Activated CD4-positive, alpha-beta T cell treated with anti-CD3 and anti-CD28 coated beads for 1 hour (primary cell): Measurements from ENCODE around the gene PPP1R18.
"Not testable (repeated sequence)": the region's sequence is repeated elsewhere in the genome, so short reads cannot be mapped to it uniquely, and the experiment has no call there.

ENCODE experiments used
- DNase-seq: peaks from one replicate; pipeline ENCODE4 v3.0.0-alpha.2; 2020

The PPP1R18 gene

DNA sequence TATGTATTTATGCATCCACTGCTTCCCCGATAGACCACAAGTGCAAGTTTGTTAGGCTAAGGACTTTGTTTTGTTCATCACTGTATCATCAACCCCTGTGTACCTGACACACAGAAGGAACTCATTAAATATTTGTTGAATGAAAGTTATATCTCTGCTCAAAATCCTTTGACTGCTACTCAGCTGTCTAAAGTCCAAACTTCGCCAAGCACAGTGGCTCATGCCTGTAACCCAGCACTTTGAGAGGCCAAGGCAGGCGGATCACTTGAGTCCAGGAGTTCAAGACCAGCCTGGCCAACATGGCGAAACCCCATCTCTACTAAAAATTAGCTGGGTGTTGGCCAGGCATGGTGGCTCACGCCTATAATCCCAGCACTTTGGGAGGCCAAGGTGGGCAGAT, 28.5 kb downstream of the PPP1R18 start:
- not testable (repeated sequence) for DNase-seq

- DNase-seq: no peak
Measured at GRCh38 chr6:30657454-30657853, 29.0 kb downstream of the PPP1R18 start.

GRCh38 chr6:30656513-30656912, 29.9 kb downstream of the PPP1R18 start:
- no peak for DNase-seq

GRCh38 chr6:30655743-30656094, 30.7 kb downstream of the PPP1R18 start:
- no peak for DNase-seq

DNA sequence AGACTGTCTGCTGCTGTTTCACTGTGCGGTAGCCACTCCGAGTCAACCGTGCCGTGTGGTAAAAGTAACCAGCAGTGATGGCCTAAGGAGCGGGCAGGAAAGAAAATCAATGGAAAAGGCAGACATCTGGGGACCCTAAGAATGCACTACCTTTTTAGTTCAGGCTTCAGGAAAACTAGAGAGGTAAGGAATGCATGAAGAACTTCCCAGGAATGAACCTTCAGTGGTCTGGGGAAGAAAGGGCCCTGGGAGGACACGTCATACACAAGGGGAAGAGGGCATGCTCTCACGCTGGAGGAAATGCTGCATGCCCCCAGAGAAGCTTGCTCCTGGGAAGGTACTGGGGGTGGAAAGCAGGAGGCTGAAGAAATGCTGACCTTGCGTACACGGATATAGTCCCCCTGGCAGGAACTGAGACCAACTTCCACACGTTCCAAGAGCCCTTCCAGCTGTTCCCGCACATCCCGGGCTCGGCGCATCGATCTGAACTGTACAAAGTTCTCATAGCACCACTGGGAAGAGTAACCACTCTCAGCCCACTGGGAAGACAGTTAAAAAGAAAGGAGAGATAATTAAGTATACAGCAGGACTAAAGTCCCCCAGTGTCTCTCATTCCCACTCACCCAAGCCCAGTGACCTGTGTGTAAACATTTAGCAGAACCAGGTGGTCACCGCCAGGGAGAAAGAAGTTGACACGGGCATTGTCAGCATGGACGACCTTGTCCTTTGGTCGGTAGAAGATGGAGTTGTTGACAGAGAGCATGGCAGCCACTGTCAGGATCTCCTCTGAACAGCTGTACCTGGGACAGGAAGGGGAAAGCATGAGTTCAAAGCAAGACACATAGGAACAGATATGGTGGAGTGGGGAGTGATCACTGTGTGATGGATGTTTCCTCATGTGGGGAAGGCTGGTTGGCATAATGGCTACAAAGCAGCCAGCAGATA, 31.4 kb downstream of the PPP1R18 start:
- no peak for DNase-seq

DNA sequence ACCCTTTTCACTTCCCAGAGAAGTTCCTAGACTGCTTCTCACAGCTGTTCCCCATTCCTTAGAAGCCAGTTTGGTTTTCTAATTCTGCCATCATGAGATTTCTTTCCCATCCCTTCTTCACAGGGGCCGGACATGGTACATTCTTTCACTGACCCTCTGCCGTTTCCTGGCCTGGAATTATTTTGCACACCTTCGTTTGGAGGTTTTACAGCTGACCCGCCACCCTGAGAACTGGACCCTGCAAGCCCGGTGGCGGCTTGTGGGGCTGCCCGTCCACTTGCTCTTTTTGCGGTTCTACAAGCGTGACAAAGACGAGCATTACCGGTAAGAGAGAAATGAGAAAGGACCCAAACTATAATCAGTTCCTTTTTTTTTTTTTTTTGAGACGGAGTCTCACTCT, 35.3 kb downstream of the PPP1R18 start:
- no peak for DNase-seq

GRCh38 chr6:30647242-30648116, 39.0 kb downstream of the PPP1R18 start:
- peak; percentile 72 for DNase-seq

DNA sequence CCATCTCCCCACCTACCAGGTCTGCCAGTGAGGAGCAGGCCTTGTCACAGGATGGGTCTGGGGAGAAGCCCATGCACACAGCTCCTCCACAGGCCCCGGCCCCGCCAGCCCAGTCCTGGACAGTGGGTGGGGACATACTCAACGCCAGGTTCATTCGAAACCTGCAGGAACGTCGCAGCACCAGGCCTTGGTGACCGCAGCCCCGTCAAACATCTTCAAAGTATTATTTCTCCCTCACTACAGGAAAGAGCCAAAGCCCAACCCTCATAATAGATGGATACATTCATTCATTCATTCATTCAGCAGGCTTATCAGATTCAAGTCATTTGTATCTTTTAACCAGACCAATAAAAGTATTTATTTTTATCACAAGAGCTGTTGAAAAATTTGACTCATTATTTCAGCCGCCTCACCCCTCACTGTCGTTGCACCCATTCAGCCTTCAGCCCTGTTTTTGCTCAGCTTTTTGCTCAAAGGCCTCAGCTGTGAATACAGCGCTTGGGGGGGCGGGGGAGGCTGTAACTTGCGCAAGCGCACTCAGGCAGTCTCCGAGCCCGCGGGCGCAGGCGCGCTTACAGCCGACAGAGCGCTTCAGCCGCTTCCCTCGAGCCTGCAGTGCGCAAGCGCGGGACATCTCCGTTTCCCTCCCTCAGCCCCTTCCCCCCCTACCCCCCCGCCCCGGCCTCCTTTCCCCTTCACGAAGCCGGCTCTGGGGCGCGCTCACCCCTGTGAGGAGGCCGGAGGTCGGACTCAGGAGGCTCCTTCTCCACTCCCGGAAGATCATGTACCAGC, 39.8 kb downstream of the PPP1R18 start, which contains the start of gene C6orf136:
TSS of gene C6orf136 (plus strand) at position 684 of the 792 bp plus-strand sequence. CDS start at position 783, 99 bp downstream.
- DNase-seq: peak; percentile 92

DNA sequence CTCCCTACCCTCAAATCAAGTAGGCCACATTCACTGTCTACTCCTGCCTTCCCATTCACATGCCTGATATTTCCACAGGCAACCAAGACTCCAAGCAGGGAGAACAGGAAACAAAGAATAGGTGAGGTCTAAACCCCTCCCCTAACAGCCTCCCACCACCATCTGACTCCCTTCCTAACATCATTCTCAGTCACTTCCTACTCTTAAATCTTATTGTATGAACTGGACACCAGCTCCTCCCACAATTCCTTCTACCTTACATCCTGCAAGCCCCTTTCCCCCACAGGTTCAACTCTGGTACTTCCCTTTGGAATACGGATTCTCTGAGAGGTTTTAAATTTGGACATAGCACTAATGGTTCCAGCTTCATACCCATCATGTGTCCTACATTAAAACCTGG, 40.5 kb downstream of the PPP1R18 start:
- DNase-seq: no peak

DNA sequence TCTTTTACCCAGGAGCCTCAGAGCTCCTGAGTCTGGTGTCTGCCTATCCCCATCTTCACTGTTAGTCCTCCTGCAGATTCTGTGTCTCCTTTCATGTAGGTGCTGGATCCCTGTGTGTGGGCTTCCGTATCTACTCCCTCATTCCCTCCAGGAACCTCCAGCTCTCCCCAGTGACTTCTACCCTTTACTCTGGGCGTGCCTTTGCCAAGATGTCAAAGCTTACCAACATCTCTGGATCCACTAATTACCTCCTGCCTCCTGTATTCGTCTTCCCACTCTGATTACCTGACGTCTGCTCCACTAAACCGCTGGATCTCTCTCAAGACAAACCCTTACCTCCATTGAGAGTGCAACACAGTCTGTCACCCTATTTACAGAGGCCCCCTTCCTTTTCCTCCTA, 41.7 kb downstream of the PPP1R18 start:
- no peak for DNase-seq

DNA sequence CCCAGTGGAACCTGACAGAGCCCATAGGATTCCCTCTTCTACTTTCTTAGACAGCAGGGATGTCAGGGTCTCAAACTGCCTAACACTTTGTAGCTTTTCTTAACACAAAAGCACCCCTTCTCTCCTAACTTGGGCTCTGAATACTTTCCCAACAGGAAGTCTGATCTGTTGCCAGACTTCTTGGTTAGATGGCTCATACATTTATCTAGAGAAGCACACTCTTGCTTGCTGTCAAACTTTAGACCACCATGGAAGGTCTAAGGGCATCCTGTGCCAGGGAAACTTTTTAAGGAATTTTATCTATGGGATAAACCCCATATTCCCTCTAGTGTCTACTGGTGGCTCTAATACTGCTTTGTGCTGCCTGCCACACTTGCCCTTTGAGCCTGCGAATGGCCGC, 42.8 kb downstream of the PPP1R18 start:
- DNase-seq: no peak

DNA sequence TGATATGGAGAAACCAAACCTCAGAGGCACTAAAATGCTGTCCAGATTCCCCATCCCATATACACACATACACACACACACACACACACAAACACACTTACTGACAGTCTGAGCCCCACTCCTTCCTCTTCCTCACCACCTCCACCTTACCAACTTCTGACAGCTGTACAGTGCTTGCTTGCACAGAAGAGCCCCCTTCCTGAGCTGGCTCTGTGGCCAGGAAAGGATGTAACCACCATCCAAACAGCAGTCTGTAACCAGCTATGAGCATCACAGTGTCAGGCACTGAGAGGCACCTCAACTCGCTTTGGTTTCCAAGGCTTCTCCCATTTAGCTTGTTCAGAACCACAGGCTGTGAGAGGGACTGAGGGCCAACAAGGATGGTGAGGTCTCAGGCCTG, 45.4 kb downstream of the PPP1R18 start:
- DNase-seq: no peak

GRCh38 chr6:30640481-30640880, 46.0 kb downstream of the PPP1R18 start:
- DNase-seq: no peak

- DNase-seq: no peak
Measured at GRCh38 chr6:30635834-30636233, 50.6 kb downstream of the PPP1R18 start.

DNA sequence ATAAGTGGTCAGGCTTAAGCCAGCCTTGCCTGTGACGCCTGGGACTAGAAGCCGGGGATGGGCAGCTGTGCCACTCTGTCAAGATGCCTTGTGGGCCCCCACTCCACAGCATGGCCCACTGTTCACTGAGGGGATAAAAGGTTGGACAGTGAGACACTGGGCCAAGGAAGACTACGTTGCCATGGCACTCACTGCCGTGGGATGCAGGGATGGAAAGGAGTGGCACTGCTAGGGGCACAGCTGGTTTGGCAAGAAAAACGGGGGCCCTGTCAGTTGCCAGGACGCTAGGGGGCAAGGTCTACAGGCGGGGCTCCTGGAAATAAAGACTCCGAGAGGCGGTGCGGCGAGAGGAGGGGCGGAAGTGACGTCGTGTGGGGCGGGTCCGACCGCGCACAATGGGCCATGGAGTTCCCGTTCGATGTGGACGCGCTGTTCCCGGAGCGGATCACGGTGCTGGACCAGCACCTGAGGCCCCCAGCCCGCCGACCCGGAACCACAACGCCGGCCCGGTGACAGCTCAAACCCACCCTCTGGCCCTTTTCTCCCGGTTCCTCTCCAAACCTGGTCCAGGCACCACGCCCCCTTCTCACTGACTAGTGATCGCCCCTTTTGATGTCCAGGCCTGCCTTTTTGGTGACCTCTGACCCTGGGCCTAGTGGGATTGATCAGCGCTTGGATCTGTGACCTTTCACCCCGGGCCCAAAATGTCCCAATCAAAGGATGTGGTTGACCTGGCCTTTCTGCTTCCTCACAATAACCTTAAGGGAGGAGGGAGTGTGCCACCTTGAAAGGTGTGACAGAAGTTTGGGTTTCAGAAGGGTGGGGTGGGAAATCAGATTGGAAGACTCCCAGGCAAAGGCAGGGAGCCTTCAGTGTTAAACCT, 59.7 kb downstream of the PPP1R18 start, which contains the start of gene ATAT1:
TSS of gene ATAT1 (plus strand) at position 391 of the 883 bp plus-strand sequence.
- DNase-seq: peak; percentile 81
